H1 (cell line): ENCODE data around the gene OGDH. TPM values are rescaled to one million over a fixed set of nuclear protein-coding genes. Genes with fewer than 3 reads are reported as not detected.

Experiments
- CTCF ChIA-PET: fragments of 300-600 bp; sonication (Branson Sonifier 250); formaldehyde crosslinking; loops from one replicate; lab custom pipeline; 2021; ENCODE audit not compliant: partially characterized antibody; lab: Charles Lee
- POLR2A ChIA-PET: fragments of 300-600 bp; sonication (Branson Sonifier 250); formaldehyde crosslinking; loops from one replicate; lab custom pipeline; 2021; ENCODE audit warnings: inconsistent platforms; ENCODE audit not compliant: partially characterized antibody; lab: Charles Lee
- DNase-seq, 2 experiments: peaks; one replicate each; pipeline versions ENCODE4 v3.0.0 to v3.0.0-alpha.2; 2010 to 2022; ENCODE audit warnings: low spot score in 2 of 2, low read depth in 1 of 2, mixed read lengths in 1 of 2
- FAIRE-seq: peaks from 2 replicates; lab custom pipeline; 2011; peaks lifted over from hg19 to GRCh38; lab: Jason Lieb, UNC
- H2AFZ ChIP-seq: 2 replicates; pipeline ENCODE4 v1.8.1; 2012; ENCODE audit warnings: low read length, inconsistent platforms
- H2AK5ac ChIP-seq: 2 replicates; pipeline ENCODE4 v1.6.1; 2013; ENCODE audit warnings: low read depth, low read length
- H2BK120ac ChIP-seq: replicated peaks from 2 replicates; pipeline ENCODE3; 2013; ENCODE audit warnings: low read depth, low read length, inconsistent platforms
- H2BK12ac ChIP-seq: 2 replicates; pipeline ENCODE4 v1.6.1; 2013; ENCODE audit warnings: low read depth, low read length
- H2BK15ac ChIP-seq: 2 replicates; pipeline ENCODE4 v1.6.1; 2013; ENCODE audit warnings: low read length
- H2BK20ac ChIP-seq: 2 replicates; pipeline ENCODE4 v1.6.1; 2013; ENCODE audit warnings: low read length
- H2BK5ac ChIP-seq: 2 replicates; pipeline ENCODE4 v1.6.1; 2013; ENCODE audit warnings: low read depth, low read length
- H3K14ac ChIP-seq: 2 replicates; pipeline ENCODE4 v1.6.1; 2013; ENCODE audit warnings: inconsistent platforms; ENCODE audit not compliant: insufficient read length
- H3K18ac ChIP-seq: 2 replicates; pipeline ENCODE4 v1.6.1; 2013; ENCODE audit warnings: low read length; ENCODE audit errors: extremely low read depth
- H3K23ac ChIP-seq: 2 replicates; pipeline ENCODE4 v1.6.1; 2013; ENCODE audit warnings: inconsistent platforms; ENCODE audit not compliant: insufficient read length
- H3K23me2 ChIP-seq: 2 replicates; pipeline ENCODE4 v1.6.1; 2013; ENCODE audit warnings: low read depth, low read length
- H3K27ac ChIP-seq: 2 replicates; pipeline ENCODE4 v1.6.1; 2011; ENCODE audit warnings: low read depth, low read length, inconsistent platforms
- H3K27me3 ChIP-seq, 4 experiments: replicated peaks in 1 of 4; 1 replicate in 1 of 4; 2 replicates in 3 of 4; pipeline versions ENCODE4 v1.6.1 to v1.8.1; 2011 to 2013; ENCODE audit warnings: low read length in 3 of 4, mild to moderate bottlenecking in 3 of 4, inconsistent platforms in 2 of 4, mixed read lengths in 2 of 4, moderate library complexity in 1 of 4; ENCODE audit not compliant: control insufficient read depth in 3 of 4, insufficient read depth in 3 of 4; ENCODE audit errors: extremely low read depth in 1 of 4
- H3K36me3 ChIP-seq, 4 experiments: 2 replicates each; pipeline versions ENCODE4 v1.6.1 to v1.8.1; 2011 to 2013; ENCODE audit warnings: mild to moderate bottlenecking in 4 of 4, low read length in 3 of 4, moderate library complexity in 2 of 4, control low read depth in 1 of 4, inconsistent platforms in 1 of 4; ENCODE audit not compliant: insufficient read depth in 4 of 4, control insufficient read depth in 2 of 4
- H3K4ac ChIP-seq: replicated peaks from 2 replicates; pipeline ENCODE3; 2013; ENCODE audit warnings: low read length, low read depth, mixed read lengths, inconsistent platforms; ENCODE audit not compliant: insufficient read length
- H3K4me1 ChIP-seq, 4 experiments: replicated peaks in 1 of 4; 1 replicate in 1 of 4; 2 replicates in 3 of 4; pipeline versions ENCODE4 v1.6.1 to v1.8.1; 2011 to 2013; ENCODE audit warnings: low read length in 3 of 4, inconsistent platforms in 2 of 4, mixed read lengths in 1 of 4; ENCODE audit not compliant: insufficient read depth in 4 of 4, control insufficient read depth in 3 of 4
- H3K4me2 ChIP-seq, 2 experiments: 2 replicates each; pipeline versions ENCODE4 v1.6.1 to v1.8.1; 2011 to 2013; ENCODE audit warnings: low read depth in 2 of 2, low read length in 2 of 2, control low read depth in 1 of 2, inconsistent platforms in 1 of 2, mild to moderate bottlenecking in 1 of 2; ENCODE audit not compliant: insufficient read depth in 1 of 2
- H3K4me3 ChIP-seq, 4 experiments: fragments of 200-600, 300-600 bp in 1 of 4; sonication (generic), shearing (Covaris generic), sonication (Bioruptor Twin) in 1 of 4; 2 replicates each; pipeline versions ENCODE4 v1.5.1 to v1.8.1; 2011 to 2016; ENCODE audit warnings: low read length in 4 of 4, low read depth in 3 of 4, control low read depth in 2 of 4, inconsistent platforms in 2 of 4, mild to moderate bottlenecking in 2 of 4, mixed read lengths in 1 of 4, moderate library complexity in 1 of 4; ENCODE audit not compliant: insufficient read depth in 2 of 4; ENCODE audit errors: extremely low read depth in 1 of 4
- H3K56ac ChIP-seq: replicated peaks from 2 replicates; pipeline ENCODE3; 2013; ENCODE audit warnings: low read depth, mild to moderate bottlenecking, mixed read lengths, low read length, inconsistent platforms; ENCODE audit not compliant: insufficient read length
- H3K79me1 ChIP-seq: 2 replicates; pipeline ENCODE4 v1.6.1; 2013; ENCODE audit warnings: low read depth, low read length, control low read depth
- H3K79me2 ChIP-seq, 2 experiments: 2 replicates each; pipeline versions ENCODE4 v1.6.1 to v1.8.1; 2012 to 2013; ENCODE audit warnings: low read length in 2 of 2, mild to moderate bottlenecking in 2 of 2, inconsistent platforms in 1 of 2; ENCODE audit not compliant: insufficient read depth in 2 of 2, control insufficient read depth in 1 of 2
- H3K9ac ChIP-seq, 4 experiments: replicated peaks in 1 of 4; 1 replicate in 1 of 4; 2 replicates in 3 of 4; pipeline versions ENCODE4 v1.6.1 to v1.8.1; 2011 to 2013; ENCODE audit warnings: low read depth in 3 of 4, low read length in 3 of 4, control low read depth in 2 of 4, mild to moderate bottlenecking in 2 of 4, moderate library complexity in 2 of 4, inconsistent platforms in 1 of 4; ENCODE audit errors: extremely low read depth in 1 of 4
- H3K9me3 ChIP-seq, 2 experiments: 2 replicates each; pipeline versions ENCODE4 v1.6.1 to v1.8.1; 2012 to 2013; ENCODE audit warnings: mild to moderate bottlenecking in 2 of 2, moderate library complexity in 2 of 2, control low read depth in 1 of 2, inconsistent platforms in 1 of 2, low read depth in 1 of 2, low read length in 1 of 2, mixed read lengths in 1 of 2; ENCODE audit not compliant: insufficient read depth in 2 of 2
- H4K20me1 ChIP-seq, 2 experiments: replicated peaks in 1 of 2; 2 replicates each; pipeline versions ENCODE3 to v1.8.1; 2011 to 2013; ENCODE audit warnings: inconsistent platforms in 2 of 2, low read length in 2 of 2, mild to moderate bottlenecking in 1 of 2; ENCODE audit not compliant: insufficient read depth in 2 of 2, control insufficient read depth in 1 of 2
- H4K5ac ChIP-seq: 2 replicates; pipeline ENCODE4 v1.6.1; 2013; ENCODE audit warnings: low read length, low read depth, mixed read lengths, inconsistent platforms; ENCODE audit not compliant: insufficient read length
- H4K8ac ChIP-seq: 2 replicates; pipeline ENCODE4 v1.8.0; 2013; ENCODE audit warnings: mild to moderate bottlenecking, moderate library complexity, low read length, inconsistent platforms; ENCODE audit not compliant: insufficient read depth; ENCODE audit errors: extremely low read depth
- H4K91ac ChIP-seq: replicated peaks from 2 replicates; pipeline ENCODE3; 2013; ENCODE audit warnings: low read length, mixed read lengths, inconsistent platforms; ENCODE audit not compliant: insufficient read length
- CEBPB ChIP-seq: IDR thresholded peaks from 2 replicates; pipeline ENCODE4 v1.6.1; 2012; ENCODE audit warnings: low read depth, low read length
- CHD2 ChIP-seq: IDR thresholded peaks from 2 replicates; pipeline ENCODE4 v1.6.1; 2012; ENCODE audit warnings: low read length, improper control_type of control experiment
- CREB1 ChIP-seq: IDR thresholded peaks from 2 replicates; pipeline ENCODE4 v1.6.1; 2012; ENCODE audit warnings: inconsistent platforms
- RFX5 ChIP-seq: IDR thresholded peaks from 2 replicates; pipeline ENCODE4 v1.6.1; 2011; ENCODE audit warnings: low read depth, low read length, improper control_type of control experiment, borderline replicate concordance
- SP2 ChIP-seq: IDR thresholded peaks from 2 replicates; pipeline ENCODE4 v1.6.1; 2012; ENCODE audit warnings: mild to moderate bottlenecking, low read length, inconsistent platforms
- TAF1 ChIP-seq: IDR thresholded peaks from 2 replicates; pipeline ENCODE4 v1.6.1; 2011; ENCODE audit warnings: mild to moderate bottlenecking, low read depth, low read length
- WGBS, 2 experiments: shearing (Covaris generic) in 1 of 2; methylation state at CpG; one replicate each; pipeline versions ENCODE4 v1.1.6 to v1.1.7; 2013 to 2015; ENCODE audit warnings: low lambda C conversion rate in 2 of 2, mixed read lengths in 2 of 2, inconsistent platforms in 1 of 2, low coverage in 1 of 2, missing lambda C conversion rate in 1 of 2; ENCODE audit not compliant: insufficient replicate concordance in 2 of 2, insufficient coverage in 1 of 2, insufficient read length in 1 of 2; ENCODE audit errors: extremely low coverage in 1 of 2, missing lambda C conversion rate in 1 of 2; 5-methylcytosine and 5-hydroxymethylcytosine counted together
- polyA plus RNA-seq, 7 experiments: library from polyadenylated mRNA; depleted of rRNA in 3 of 7; stranded (reverse) in 5 of 7; unstranded in 2 of 7; fragments of >200 nt in 5 of 7; fragments of 200-250 nt in 2 of 7; gene quantifications; 1 replicate in 5 of 7; 2 replicates in 1 of 7; 4 replicates in 1 of 7; pipeline versions ENCODE4 v1.2.1 to v1.2.3, GENCODE V29; 2011 to 2013; ENCODE audit warnings: missing spikeins in 2 of 7, mixed read lengths in 2 of 7
- total RNA-seq: library from RNA; stranded (reverse); fragmentation: NEBNext Ultra II Directional; extraction: Animal tissue kit (Norgen Biotek cat#: 25700); gene quantifications from 2 replicates; pipeline ENCODE4 v1.2.1, GENCODE V29; 2021

Gene OGDH
- total and polyA plus RNA-seq, 2 of the 8 experiments (the other 6 are each of a cell fraction or from before 2014, with no cell fraction given) = 71.6 to 91.6 TPM

DNA sequence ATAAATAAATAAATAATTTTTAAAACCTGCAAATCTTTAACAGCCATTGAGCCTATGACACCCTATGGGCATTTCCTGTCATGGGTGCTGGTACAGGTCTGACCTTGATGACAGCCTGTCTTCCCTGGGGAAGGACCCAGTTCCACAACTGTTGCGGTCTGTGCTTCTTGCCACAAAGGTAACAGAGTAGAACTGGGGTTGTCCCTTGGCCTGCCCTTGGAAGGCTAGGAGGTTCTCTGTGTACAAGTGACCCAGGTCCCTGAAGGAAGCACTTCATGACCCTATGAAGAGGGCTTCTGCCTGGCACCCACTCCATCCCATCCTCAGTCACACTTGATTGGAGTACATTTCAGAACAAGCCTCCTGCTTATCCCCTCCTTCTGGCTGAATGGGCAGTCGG, 66.9 kb downstream of the OGDH start:
- Histone ChIP-seq H3K23ac (no peak overlapping the region), H2AFZ (no peak overlapping the region), H3K27me3 (no peaks in the 10 kb centered on the region), H3K4me2 (no peak overlapping the region), H3K23me2 (no peaks in the 10 kb centered on the region), H3K14ac (no peak overlapping the region), H2AK5ac (no peak overlapping the region), H3K4me1 (no peaks in the 10 kb centered on the region), H3K4ac (no peak overlapping the region), H3K79me2 (no peaks in the 10 kb centered on the region), H2BK5ac (no peak overlapping the region), H2BK12ac (no peak overlapping the region), H4K91ac (no peak overlapping the region), H2BK120ac (no peak overlapping the region), H2BK15ac (no peak overlapping the region), H3K9ac (no peak overlapping the region), H3K56ac (no peak overlapping the region), H4K20me1 (peaks cover 2 to 3% of the 10 kb centered on the region in 2 experiments), H2BK20ac (no peak overlapping the region), H3K36me3 (peaks cover 3 to 22% (median 7%) of the 10 kb centered on the region in 4 experiments; a peak in 6 of 8 replicates), H3K9me3 (no peaks in the 10 kb centered on the region), H4K8ac (no peak overlapping the region), H4K5ac (no peak overlapping the region), H3K4me3 (no peak overlapping the region), H3K18ac (no peak overlapping the region), H3K27ac (no peak overlapping the region), H3K79me1 (no peaks in the 10 kb centered on the region)
- ChIA-PET CTCF (no interaction called here), POLR2A (interaction anchor here (1.0 kb wide), 1 partner anchor 33 kb away, joined by 3 read pairs; no protein-coding TSS in a partner anchor)
- WGBS, 2 experiments = 95% methylated on average over 2 of the region's 2 CpGs; no CpG with 5 or more reads in 1 of the 2 experiments
- TF ChIP-seq CHD2 = no peak
- no peak for TF ChIP-seq CEBPB
- TF ChIP-seq CREB1 = no peak
- TF ChIP-seq TAF1 = no peak
- no peak for TF ChIP-seq SP2
- no peak for TF ChIP-seq RFX5
- DNase-seq (no peak), FAIRE-seq (no peak)
